ENCODE results near the gene HOXD13.
A peak's percentile ranks its signal among the peaks of the same experiment; 100 is the strongest.

GRCh38 chr2:176135035-176135440, 42.5 kb downstream of the HOXD13 start:
- TF ChIP-seq CTCF (IDR thresholded peaks at IDR 0.05; ENCODE audit: poor library complexity, severe bottlenecking) (peak; percentile 49), POLR2AphosphoS5 (IDR thresholded peaks at IDR 0.05) (no peak), TAF1 (IDR thresholded peaks at IDR 0.05; ENCODE audit: low read depth) (no peak)
